ENCODE data around the gene SLIT1. TPM values are rescaled to one million over a fixed set of nuclear protein-coding genes. Genes with fewer than 3 reads are reported as not detected.

SLIT1 gene
- total and polyA plus RNA-seq, 2 of the 8 experiments (the other 6 are each of a cell fraction or from before 2014, with no cell fraction given): 0.70 to 0.88 TPM

DNA sequence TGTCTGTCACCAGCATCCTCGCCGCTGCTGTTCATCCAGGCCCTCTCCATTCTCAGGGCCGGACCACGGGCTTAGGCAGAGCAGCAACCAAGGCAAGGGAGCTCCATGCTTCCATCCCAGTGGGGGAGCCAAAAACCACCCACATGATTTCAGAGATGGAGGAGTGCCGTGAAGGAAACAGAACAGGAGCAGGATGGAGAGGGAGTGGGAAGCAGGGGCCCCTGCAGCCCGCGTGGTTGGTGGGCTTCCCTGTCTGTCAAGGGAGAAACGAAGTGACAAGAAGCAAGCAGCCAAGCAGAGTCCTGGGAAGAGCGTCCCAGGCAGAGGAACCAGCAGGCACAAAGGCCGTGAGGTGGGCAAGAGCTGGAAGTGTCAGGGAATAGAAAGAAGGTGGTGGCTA is 95.7 kb downstream of the SLIT1 start (continued):
- no peak for TF ChIP-seq SP2 (IDR thresholded peaks at IDR 0.05; ENCODE audit: low read length)
- TF ChIP-seq NANOG (IDR thresholded peaks at IDR 0.05; ENCODE audit: insufficient read depth, low read depth, low read length, poor library complexity, severe bottlenecking): no peak
- TF ChIP-seq MAFK (IDR thresholded peaks at IDR 0.05; ENCODE audit: low read depth, low read length): no peak
- no peak for TF ChIP-seq NRF1 (IDR thresholded peaks at IDR 0.05; ENCODE audit: low read depth, low read length)
- no peak for TF ChIP-seq TBP (IDR thresholded peaks at IDR 0.05; ENCODE audit: low read depth, low read length)
- TF ChIP-seq RBBP5 (IDR thresholded peaks at IDR 0.05; ENCODE audit: borderline replicate concordance, low read depth, low read length): no peak

Measured in H1 (cell line).